Suppressor macrophage treated with lipopolysaccharide for 4 hours (primary cell): Measurements from ENCODE around the gene OPA1.
"Not testable (repeated sequence)": the region's sequence is repeated elsewhere in the genome, so short reads cannot be mapped to it uniquely, and the experiment has no call there.

Experiments used
- DNase-seq: peaks from one replicate; pipeline ENCODE4 v3.0.0-alpha.2; 2020

OPA1 gene

DNA sequence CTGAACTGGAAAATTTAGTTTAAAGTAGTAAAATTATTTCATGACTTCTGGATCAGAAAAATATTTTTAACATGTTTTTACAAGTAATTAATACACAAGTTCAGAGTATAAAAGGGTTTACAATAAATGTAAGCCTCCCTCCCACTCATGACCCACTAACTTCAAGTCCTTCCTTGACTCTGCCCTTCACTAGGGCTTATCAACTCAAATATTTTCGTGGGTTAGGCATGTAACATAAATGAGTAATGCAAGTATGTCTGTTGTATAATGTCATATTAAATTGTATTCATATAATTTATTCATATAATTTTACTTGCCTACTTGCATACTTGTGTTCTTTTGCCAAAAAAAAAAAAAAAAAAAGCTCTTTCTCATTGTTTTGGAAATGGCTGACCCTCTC lies 3.4 kb upstream of the OPA1 start:
- no peak for DNase-seq

- peak; percentile 26 for DNase-seq
These were observed 2.7 kb upstream of the OPA1 start for GRCh38 chr3:193590088-193590856.

DNA sequence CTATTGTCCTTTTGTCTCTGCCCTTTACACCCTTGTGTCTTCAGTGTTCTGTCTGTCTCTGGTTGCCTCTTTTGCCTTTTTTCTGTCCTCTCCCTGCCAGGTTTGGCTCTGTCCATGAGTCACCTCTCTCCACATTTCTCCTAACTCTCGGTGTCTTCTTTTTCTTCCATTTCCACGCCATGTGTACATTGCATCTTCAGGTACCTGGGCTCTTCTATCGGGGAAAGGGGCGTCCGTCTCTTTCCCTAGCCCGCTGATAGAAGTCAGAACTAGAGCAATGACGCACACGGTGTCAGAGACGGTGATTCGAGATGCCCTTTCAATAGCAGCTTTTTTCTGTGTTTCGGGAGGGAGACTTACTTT lies 641 bp downstream of the OPA1 start:
- peak; percentile 52 for DNase-seq

- no peak for DNase-seq
These were observed 2.1 kb downstream of the OPA1 start for GRCh38 chr3:193594946-193595689.

- no peak for DNase-seq
These were observed 3.0 kb downstream of the OPA1 start for GRCh38 chr3:193595939-193596487.

GRCh38 chr3:193598202-193598601 lies 5.2 kb downstream of the OPA1 start:
- DNase-seq: no peak

DNA sequence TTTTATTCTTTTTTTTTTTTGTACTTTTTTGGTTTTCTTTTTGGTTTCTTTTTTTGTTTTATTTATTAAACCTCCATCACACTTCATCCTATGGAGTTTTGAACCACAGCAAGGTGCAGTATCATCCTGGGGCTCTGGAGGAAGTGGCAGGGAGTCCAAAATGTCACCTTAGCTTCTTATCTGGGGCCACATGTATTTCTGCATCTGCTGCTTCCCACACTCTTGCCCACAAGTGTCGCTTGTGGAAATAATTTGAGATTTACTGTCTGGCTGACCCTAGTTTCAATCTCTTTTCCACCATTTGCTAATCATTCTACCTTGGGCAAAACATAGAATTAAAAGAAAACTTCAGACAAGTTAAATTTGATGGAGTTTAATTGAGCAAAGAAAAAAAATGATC lies 6.4 kb downstream of the OPA1 start:
- DNase-seq: no peak

DNA sequence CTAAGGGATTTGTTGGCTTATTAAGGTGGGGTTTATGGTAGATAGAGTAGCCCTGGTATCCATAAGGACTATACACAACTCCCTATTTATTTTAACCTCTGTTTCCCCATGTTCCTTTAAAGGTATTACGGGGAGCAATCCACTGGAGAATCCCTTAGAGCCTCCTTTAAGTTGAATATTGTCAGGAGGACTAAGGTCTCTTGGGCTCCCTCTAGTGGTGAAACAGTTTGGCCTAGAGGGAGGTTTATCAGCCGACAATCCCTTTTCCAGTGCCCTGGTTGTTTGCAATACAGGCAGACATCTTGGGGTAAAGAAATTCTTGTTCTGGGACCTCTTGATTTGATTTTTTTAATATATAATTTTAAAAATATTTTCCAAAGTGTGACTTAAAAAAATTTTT lies 12.9 kb downstream of the OPA1 start:
- DNase-seq: peak; percentile 81

- not testable (repeated sequence) for DNase-seq
These were observed 13.9 kb downstream of the OPA1 start for GRCh38 chr3:193606892-193607291.

DNA sequence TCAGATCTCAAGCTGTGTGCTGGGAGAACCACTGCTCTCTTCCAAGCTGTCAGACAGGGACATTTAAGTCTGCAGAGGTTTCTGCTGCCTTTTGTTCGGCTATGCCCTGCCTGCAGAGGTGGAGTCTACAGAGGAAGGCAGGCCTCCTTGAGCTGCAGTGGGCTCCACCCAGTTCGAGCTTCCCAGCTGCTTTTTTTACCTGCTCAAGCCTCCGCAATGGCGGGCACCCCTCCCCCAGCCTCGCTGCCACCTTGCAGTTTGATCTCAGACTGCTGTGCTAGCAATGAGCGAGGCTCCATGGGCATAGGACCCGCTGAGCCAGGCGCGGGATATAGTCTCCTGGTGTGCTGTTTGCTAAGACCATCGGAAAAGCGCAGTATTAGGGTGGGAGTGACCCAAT lies 17.5 kb downstream of the OPA1 start:
- not testable (repeated sequence) for DNase-seq

GRCh38 chr3:193614430-193614829 lies 21.4 kb downstream of the OPA1 start:
- no peak for DNase-seq

DNA sequence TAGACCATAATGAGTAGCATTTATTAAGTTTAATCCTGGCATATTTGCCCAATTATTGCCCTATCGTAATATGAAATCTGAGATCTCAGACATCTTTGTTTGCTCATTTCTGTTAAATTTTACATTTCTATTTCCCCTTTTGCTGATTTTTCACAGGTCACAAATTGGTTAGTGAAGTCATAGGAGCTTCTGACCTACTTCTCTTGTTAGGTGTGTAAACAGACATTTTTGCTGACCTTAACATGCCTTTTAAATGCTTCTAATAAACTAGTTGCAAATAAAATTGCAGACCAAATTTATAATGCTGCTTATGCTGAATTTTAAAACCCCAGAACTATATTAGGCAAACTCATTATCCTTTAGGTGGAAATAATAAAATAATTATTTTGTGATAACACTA lies 24.6 kb downstream of the OPA1 start:
- no peak for DNase-seq

DNA sequence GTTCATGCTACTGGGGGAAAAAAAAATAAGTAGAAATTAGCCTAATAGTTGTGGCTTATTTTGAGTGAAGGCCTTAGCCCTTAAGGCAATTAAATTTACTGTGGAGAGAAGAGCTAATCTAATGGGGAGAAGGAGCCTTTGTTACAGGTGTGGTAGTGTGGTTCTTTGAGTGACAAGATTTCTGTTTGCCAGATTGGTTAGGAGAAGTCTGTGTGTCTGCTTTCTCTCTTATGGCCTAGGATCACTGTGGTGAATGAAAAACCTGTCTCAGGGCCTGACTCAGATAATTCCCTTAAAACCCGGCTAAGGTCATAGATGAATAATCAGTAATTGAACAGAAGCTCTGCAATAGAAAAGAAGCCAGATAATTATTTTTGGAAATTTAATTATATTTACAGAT lies 27.0 kb downstream of the OPA1 start:
- DNase-seq: no peak

DNA sequence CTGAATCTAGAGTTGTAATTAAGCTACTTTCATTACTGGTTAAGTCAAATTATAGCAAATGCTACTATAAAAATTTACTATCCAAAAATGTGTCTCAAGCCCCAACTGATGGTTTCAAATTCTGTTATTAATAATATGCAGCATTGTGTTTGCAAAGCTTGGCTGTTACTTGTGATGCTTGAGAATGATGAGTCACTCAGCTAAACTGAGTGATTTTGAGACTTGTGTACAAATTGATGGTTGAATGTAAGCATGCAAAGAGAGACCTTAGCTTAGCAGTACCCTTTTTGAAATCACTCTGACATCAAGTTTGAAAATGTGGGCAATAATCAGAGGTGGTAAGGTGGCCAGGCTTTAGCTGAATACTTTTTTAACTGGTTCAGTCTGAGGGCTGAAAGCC lies 27.6 kb downstream of the OPA1 start:
- DNase-seq: no peak

GRCh38 chr3:193621127-193621526 lies 28.1 kb downstream of the OPA1 start:
- no peak for DNase-seq

- DNase-seq: no peak
These were observed 37.0 kb downstream of the OPA1 start for GRCh38 chr3:193630005-193630404.

GRCh38 chr3:193637831-193638230 lies 44.8 kb downstream of the OPA1 start:
- no peak for DNase-seq

DNA sequence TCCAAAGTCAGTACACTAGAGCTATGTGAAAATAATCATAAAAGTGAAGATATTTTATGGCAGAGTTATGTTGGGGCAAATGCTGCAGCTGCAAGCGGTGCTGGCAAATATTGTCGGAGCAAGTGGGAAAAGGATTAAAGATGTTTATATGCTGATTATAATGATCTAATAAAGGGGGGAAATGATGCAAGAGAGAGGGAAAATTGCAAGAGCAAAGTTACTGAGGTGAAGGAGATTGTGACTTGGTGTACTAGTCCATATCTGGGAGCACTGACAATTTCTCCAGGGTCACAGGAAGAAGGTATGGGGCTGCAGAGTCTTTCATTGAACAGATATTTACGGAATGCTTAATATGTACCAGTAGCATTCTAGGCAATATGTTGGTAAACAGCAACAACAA lies 45.8 kb downstream of the OPA1 start:
- no peak for DNase-seq

- DNase-seq: peak; percentile 58
These were observed 47.2 kb downstream of the OPA1 start for GRCh38 chr3:193640165-193640715.

- DNase-seq: peak; percentile 5
These were observed 47.9 kb downstream of the OPA1 start for GRCh38 chr3:193640728-193641439.

- DNase-seq: no peak
These were observed 48.4 kb downstream of the OPA1 start for GRCh38 chr3:193641440-193641775.

DNA sequence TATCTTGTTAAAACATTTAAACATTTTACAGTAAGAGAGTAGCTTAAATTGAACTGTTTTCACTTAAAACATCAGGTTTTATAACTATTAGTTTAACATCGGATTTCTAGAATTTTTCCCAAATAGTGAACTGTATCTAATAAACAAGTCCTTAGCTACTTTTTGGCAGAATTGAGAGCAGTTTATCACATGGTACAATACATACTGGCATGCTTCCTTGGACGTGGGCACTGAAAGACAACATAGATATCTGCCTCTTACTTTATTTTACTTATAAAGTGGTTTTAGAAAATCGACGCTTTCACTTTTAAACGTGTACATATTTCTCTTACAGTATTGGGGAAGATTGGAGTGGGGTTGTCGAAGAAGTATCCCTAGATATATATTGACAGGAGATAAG lies 52.8 kb downstream of the OPA1 start:
- no peak for DNase-seq

- DNase-seq: no peak
These were observed 55.6 kb downstream of the OPA1 start for GRCh38 chr3:193648542-193649076.
